Measurements from ENCODE around the gene GABRB2. TPM values are rescaled to one million over a fixed set of nuclear protein-coding genes. Genes with fewer than 3 reads are reported as not detected.

GABRB2 gene
- total RNA-seq, 2 experiments from 2014 or later: 1.4 to 5.1 TPM

GRCh38 chr5:161580621-161581020 lies 34.1 kb upstream of the GABRB2 start:
- Histone ChIP-seq H3K79me2 (ENCODE audit: insufficient read depth, low read depth, low read length) (no peaks in the 10 kb centered on the region), H2AFZ (ENCODE audit: low read length) (no peak overlapping the region), H3K9me2 (ENCODE audit: insufficient read depth, low read length) (no peaks in the 10 kb centered on the region), H3K27ac (ENCODE audit: low read depth, low read length, poor library complexity, severe bottlenecking) (no peak overlapping the region), H3K4me3 (ENCODE audit: low read depth, low read length, poor library complexity, severe bottlenecking) (no peak overlapping the region), H3K4me1 (ENCODE audit: insufficient read depth, low read length, poor library complexity, severe bottlenecking) (no peaks in the 10 kb centered on the region), H3K4me2 (ENCODE audit: low read length) (no peak overlapping the region), H3K36me3 (ENCODE audit: insufficient read depth, low read length) (no peaks in the 10 kb centered on the region), H3K9me3 (ENCODE audit: low read length) (no peaks in the 10 kb centered on the region), H4K20me1 (ENCODE audit: insufficient read depth, low read length) (no peaks in the 10 kb centered on the region)
- ChIA-PET POLR2A (interaction anchor here (0.7 to 1.9 kb wide), 2 partner anchors 19 to 387 kb away, joined by 3 to 7 read pairs; no protein-coding TSS in a partner anchor), CTCF (ENCODE audit: unreplicated experiment) (no interaction called here)
- DNase-seq (ENCODE audit: low spot score): no peak
- TF ChIP-seq, protein P1, sequence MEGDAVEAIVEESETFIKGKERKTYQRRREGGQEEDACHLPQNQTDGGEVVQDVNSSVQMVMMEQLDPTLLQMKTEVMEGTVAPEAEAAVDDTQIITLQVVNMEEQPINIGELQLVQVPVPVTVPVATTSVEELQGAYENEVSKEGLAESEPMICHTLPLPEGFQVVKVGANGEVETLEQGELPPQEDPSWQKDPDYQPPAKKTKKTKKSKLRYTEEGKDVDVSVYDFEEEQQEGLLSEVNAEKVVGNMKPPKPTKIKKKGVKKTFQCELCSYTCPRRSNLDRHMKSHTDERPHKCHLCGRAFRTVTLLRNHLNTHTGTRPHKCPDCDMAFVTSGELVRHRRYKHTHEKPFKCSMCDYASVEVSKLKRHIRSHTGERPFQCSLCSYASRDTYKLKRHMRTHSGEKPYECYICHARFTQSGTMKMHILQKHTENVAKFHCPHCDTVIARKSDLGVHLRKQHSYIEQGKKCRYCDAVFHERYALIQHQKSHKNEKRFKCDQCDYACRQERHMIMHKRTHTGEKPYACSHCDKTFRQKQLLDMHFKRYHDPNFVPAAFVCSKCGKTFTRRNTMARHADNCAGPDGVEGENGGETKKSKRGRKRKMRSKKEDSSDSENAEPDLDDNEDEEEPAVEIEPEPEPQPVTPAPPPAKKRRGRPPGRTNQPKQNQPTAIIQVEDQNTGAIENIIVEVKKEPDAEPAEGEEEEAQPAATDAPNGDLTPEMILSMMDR (conservative IDR thresholded peaks at IDR 0.05; ENCODE audit: low read length): no peak
- TF ChIP-seq EZH2phosphoT487 (IDR thresholded peaks at IDR 0.05; ENCODE audit: borderline replicate concordance, low read depth, low read length): no peak
- intact Hi-C loops (cut with micrococcal nuclease; ENCODE audit: unreplicated experiment): no loop called here
- no TSS peak for BruUV-seq (replicated peaks)

- H3K79me2 ChIP-seq (ENCODE audit: insufficient read depth, low read depth, low read length): no peaks in the 10 kb centered on the region
- H3K9me3 ChIP-seq (ENCODE audit: low read length): no peaks in the 10 kb centered on the region
- intact Hi-C loops (cut with micrococcal nuclease; ENCODE audit: unreplicated experiment): no loop called here
- ChIA-PET POLR2A (no interaction called here), CTCF (ENCODE audit: unreplicated experiment) (no interaction called here)
- no peaks in the 10 kb centered on the region for H3K36me3 ChIP-seq (ENCODE audit: insufficient read depth, low read length)
- BruUV-seq (replicated peaks): no TSS peak
- no peaks in the 10 kb centered on the region for H3K9me2 ChIP-seq (ENCODE audit: insufficient read depth, low read length)
- H3K27ac ChIP-seq (ENCODE audit: low read depth, low read length, poor library complexity, severe bottlenecking): no peak overlapping the region
- no peak overlapping the region for H3K4me2 ChIP-seq (ENCODE audit: low read length)
- H3K4me1 ChIP-seq (ENCODE audit: insufficient read depth, low read length, poor library complexity, severe bottlenecking): no peaks in the 10 kb centered on the region
- TF ChIP-seq, protein P1 (conservative IDR thresholded peaks at IDR 0.05; ENCODE audit: low read length): no peak
- TF ChIP-seq EZH2phosphoT487 (IDR thresholded peaks at IDR 0.05; ENCODE audit: borderline replicate concordance, low read depth, low read length): no peak
- no peak for DNase-seq (ENCODE audit: low spot score)
- no peak overlapping the region for H2AFZ ChIP-seq (ENCODE audit: low read length)
- no peak overlapping the region for H3K4me3 ChIP-seq (ENCODE audit: low read depth, low read length, poor library complexity, severe bottlenecking)
- H4K20me1 ChIP-seq (ENCODE audit: insufficient read depth, low read length): no peaks in the 10 kb centered on the region
These were observed 26.4 kb upstream of the GABRB2 start for GRCh38 chr5:161572914-161573313.

DNA sequence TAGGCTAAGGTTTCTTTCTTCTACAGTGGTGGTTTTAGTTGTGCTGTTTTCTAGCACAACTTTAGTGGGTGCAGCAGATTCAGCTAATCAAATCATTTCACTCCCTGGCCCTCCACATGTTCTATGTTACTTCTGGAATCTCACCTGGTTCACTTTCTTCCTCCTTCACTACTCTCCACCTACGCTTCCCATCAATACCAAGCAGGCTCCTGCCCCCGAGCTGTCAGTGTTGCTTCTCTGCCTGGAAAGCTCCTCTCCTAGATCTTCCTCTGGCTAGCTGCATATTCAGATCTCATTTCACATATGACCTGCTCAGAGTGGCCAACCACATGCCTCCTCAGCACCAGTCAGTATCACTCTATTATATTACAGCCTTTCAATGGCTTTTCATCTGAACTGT lies 19.6 kb upstream of the GABRB2 start:
- Histone ChIP-seq H4K20me1 (ENCODE audit: insufficient read depth, low read length) (no peaks in the 10 kb centered on the region), H3K9me3 (ENCODE audit: low read length) (no peaks in the 10 kb centered on the region), H2AFZ (ENCODE audit: low read length) (no peak overlapping the region), H3K79me2 (ENCODE audit: insufficient read depth, low read depth, low read length) (no peaks in the 10 kb centered on the region), H3K27ac (ENCODE audit: low read depth, low read length, poor library complexity, severe bottlenecking) (no peak overlapping the region), H3K4me2 (ENCODE audit: low read length) (no peak overlapping the region), H3K36me3 (ENCODE audit: insufficient read depth, low read length) (no peaks in the 10 kb centered on the region), H3K4me3 (ENCODE audit: low read depth, low read length, poor library complexity, severe bottlenecking) (no peak overlapping the region), H3K9me2 (ENCODE audit: insufficient read depth, low read length) (no peaks in the 10 kb centered on the region), H3K4me1 (ENCODE audit: insufficient read depth, low read length, poor library complexity, severe bottlenecking) (no peaks in the 10 kb centered on the region)
- TF ChIP-seq EZH2phosphoT487 (IDR thresholded peaks at IDR 0.05; ENCODE audit: borderline replicate concordance, low read depth, low read length): no peak
- TF ChIP-seq, protein P1 (conservative IDR thresholded peaks at IDR 0.05; ENCODE audit: low read length): no peak
- POLR2A ChIA-PET: no interaction called here
- BruUV-seq (replicated peaks): no TSS peak
- DNase-seq (ENCODE audit: low spot score): no peak
- intact Hi-C loops (cut with micrococcal nuclease; ENCODE audit: unreplicated experiment): no loop called here
- CTCF ChIA-PET (ENCODE audit: unreplicated experiment): no interaction called here
